Central memory CD4-positive, alpha-beta T cell (primary cell): ENCODE measurements around the gene KIF6.

ENCODE experiments used
- DNase-seq: peaks from one replicate; pipeline ENCODE4 v3.0.0; 2022

The KIF6 gene

GRCh38 chr6:39339096-39339867 is 385.9 kb downstream of the KIF6 start:
- no peak for DNase-seq

GRCh38 chr6:39338397-39338796 is 386.8 kb downstream of the KIF6 start:
- DNase-seq, result no peak

- DNase-seq, result no peak
Measured at GRCh38 chr6:39335780-39336545, 389.2 kb downstream of the KIF6 start.

DNA sequence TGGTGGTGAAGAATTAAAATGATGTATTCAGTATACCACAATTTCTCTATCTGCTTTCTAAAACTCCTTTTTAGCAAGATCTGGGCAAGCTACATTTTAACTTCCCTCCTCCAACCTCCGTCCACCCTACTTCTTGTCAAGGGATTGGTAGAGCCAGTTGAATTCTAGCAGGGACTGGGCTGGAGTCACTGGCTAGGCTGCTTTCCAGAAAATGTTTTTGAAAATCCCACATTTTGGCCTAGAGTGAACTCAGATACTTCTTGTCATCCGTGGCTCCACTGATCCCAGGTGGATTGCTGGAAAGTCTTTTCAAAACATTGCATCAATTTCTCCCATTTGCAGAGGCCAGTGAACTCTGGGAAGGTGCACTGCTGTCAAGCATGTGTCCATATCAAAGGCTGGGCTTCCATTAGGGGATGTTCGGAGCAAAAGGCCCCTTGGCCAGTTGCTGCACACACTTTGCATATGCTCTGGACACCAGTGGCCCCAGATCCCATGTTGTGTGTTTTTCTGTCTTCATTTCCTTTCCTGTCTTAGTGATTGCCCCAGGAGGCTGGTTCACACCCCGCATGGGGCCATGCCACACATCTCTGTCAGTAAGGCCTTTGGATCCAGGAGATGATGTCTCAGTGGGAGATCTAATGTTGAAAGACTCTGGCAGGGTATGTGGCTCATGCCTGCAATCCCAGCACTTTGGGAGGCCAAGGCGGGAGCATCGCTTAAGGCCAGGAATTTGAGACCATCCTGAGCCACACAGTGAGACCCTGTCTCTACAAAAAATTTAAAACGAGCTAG is 391.4 kb downstream of the KIF6 start:
- DNase-seq, result no peak

GRCh38 chr6:39330476-39330875 is 394.7 kb downstream of the KIF6 start:
- DNase-seq, result no peak

DNA sequence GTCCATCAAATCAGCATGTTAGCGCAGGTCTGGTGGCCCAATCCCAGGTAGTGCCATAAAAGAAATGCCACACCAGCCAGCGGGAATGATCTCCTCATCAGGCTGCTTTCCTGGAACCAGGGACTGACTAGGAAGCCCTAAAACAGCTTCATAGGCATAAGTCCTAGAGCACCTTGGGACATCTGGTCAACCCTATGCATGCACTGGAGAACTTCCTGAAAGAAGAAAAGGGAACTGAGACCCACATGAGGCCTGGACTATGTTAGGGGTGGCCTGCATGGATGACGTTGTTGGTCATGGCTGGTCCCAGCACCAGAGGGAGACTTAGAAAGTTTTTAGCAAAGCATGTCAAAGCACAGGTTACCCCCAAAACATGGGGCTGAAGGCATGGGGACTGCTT is 395.2 kb downstream of the KIF6 start:
- no peak for DNase-seq

DNA sequence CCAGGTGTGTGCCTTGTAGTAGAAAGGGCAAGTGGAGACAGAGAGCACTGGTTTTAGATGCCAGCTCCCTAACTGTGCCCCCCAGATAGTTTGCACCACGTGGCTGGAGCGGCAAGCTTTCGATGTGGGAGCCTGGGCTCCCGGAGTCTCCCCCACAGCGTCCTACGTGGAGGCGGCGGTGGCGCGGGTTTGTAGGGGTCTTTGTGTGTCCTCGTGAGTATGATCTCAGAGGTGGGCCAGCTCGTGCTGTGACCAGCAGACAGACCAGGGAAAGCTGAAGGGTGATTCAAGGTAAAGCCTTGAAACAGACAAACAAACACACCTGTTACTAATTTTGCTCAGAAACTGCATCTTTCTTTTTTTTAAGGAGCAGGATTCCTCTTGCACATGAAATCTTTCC is 397.1 kb downstream of the KIF6 start:
- DNase-seq, result no peak

- DNase-seq, result no peak
Measured at GRCh38 chr6:39327507-39327906, 397.7 kb downstream of the KIF6 start.

DNA sequence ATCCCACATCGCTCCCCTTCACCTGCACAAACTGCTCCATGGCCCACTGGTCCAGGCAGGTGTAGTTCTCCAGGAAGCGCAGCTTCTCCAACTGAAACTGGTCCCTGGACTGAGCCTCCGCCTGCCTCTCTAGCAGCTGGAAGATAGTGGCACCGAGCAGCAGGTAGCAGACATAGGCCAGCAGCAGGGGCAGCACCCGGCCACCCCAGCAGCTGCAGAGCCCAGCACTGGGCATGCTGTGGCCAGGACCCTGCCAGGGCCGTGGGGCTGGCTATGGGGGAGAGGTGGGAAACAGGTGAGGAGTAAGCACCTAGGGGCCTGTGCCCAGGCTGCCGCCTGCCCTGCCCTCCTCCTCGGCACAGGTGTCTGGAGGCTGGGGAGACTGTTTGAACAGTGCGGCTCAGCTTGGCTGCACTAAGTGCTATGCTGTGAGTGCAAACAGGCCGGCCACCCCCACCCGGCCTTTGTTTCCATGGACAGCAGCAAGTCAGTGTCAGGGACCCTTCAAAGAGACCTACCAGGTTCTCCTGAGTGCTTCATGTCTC is 402.8 kb downstream of the KIF6 start, which contains the start of gene KCNK16:
TSS of gene KCNK16 (minus strand) at position 397 of the 545 bp plus-strand sequence. CDS start at position 235, 162 bp downstream.
- DNase-seq, result no peak

DNA sequence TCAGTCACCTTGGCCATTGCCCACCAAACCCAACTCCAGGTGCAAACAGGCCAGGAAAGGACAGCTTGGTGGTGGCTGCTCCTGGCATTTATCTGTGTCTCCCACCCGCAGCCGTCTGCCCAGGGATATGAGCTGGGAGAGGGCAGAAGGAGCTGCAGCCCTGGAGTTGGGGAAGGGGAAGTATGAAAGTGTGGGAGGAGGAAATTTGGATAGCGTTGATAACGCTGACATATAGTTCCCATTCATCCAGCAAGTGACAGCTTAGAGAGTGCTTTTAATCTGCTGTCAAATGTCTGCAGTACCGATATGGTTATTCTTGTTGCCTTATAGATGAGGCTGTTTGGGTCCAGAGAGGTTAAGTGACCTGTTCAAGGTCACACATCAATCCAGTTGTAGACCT is 403.4 kb downstream of the KIF6 start:
- no peak for DNase-seq

DNA sequence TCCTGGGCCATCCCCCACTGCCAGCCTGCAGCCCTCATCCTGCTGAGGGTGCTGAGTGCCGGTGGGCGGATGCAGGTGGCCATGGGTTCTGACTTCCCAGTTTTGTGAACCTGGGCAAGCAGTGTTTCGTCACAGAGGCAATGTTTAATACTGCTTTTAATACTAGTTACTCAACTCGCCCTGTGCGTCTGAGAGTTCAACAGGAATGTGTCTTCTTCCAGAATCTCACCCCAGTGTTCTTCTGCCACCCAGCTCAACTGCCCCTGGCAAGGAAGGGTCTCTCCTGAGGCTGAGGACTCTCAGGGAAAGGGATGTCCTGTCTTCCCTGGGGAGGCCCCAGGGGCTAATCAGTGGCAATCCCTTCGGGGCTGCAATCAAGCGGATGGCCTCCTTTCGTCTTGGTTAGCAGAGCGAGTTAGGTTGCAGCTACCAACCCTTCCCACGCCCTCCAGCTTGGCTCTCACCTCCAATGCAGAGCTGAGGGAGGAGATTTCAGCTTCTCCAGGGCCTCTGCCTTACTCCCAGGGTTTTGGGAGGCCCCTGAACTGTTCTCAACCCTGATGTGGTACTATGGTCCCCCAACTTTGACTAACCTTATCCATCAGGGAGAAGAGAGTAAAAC is 404.7 kb downstream of the KIF6 start:
- no peak for DNase-seq

DNA sequence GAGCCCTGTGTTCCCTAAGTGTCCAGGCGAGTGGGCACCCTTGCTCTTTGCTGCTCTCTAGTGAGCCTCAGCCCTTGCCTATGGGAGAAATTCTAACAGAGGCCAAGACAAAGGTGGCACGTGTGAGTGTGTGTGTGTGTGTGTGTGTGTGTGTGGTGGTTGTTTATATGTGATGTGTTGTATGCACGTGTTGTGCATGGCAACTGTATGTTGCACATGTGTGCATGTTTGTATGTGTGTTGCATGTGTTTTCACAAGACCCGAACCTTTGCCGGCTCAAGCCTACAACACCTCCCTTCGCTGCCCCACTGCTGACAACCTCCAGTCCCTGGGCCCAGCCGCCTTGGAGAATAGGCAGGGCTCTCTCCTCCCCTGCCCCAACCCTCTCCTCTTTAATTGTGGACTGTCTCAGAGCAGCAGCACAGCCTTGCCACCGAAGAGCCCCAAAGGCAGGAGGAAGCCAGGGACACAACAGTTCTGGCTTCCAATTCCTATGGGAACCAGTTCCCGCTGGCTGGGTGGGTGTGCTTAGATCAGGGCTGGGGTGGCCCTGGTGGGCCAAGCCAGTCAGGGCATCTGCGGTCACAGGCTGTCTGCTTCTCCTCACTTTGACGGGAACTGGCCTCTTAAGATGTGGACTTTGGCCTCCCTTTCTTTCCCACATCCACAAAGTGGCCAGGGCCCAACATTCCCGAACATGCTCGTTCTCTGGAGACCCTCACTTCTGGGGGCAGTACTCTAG is 405.4 kb downstream of the KIF6 start:
- DNase-seq, result no peak

DNA sequence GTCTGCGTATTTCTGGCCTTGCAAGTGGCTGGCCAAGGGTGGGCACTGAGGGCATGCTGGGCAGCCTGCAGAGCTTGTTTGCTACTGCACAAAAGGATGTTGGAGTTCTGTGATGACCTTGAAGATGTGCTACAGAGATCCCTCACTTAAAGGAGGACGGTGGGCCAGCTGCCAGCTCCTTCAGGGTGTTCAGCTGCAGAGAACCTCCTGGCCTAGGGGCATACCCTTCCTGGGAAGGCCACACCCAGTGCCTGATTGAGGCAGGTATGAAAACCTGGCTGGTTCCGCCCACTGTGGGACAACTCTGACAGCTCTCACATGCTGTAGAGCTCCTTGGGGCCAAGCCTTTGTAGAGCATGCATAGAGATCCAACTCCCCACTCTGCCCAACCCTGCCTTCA is 408.0 kb downstream of the KIF6 start:
- DNase-seq, result no peak

DNA sequence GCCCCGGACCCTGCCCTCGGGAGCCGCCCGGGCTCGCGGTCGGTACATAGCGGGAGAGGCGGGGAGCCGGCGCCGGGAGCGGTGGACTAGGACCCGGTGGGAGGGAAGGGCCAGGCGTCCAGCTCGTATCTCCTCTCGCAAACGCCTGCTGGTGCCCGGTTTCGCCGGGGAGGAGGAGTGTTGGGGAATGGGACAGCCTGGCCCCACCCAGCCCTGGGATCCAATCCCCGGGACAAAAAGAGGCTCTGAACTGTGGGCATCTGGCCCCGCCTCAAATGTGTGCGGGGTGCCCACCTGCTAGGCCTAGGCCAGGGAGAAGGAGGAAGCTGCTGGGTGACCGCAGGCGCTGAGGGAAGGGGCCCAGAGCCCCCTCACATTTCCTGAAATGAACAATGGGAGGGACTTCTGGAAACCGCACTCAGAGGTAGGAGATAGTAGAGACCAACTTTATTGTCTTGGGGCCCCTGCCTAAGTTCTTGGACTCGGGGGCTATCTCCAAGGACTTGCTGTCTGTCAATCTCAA is 410.9 kb downstream of the KIF6 start, which contains the start of gene KCNK17:
TSS of gene KCNK17 (minus strand) at position 147 of the 523 bp plus-strand sequence. CDS start at position 48, 99 bp downstream.
- no peak for DNase-seq

DNA sequence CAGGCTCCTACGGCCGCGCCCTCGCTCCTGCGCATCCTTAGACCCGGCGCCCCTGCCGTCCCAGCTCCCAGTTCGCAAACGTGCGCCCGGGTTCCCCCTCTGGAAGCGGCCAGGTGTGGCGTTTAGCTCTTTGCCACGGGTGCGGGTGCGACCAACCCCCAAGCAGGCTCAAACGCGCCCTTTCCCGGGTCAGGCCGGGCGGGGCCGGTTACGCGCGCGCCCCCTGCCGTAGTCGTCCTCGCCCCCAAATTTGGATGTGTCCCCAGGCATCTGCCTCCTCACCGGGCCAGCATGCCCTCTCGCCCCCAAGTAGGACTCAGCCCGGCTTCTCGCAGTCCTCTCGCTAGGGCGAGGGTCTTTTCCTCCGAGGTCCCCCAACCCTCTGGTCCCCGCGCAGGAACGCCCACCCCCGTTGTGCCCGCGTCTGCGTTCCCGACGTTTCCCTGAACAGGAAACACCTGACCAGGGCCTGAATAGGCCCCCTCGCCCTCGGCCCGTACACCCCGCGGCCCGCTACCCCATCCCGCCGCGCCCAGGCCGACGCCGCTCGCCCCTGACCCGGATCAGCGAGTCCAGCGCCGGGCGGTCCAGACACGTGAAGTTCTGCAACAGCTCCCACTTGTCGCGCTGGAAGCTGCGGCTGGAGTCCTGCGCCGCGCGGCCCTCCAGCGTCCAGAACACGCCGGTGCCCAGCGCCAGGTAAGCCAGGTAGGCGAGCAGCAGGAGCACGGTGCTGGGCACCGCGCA is 411.5 kb downstream of the KIF6 start:
- DNase-seq, result no peak

GRCh38 chr6:39312912-39313525 is 412.2 kb downstream of the KIF6 start:
- DNase-seq, result no peak

DNA sequence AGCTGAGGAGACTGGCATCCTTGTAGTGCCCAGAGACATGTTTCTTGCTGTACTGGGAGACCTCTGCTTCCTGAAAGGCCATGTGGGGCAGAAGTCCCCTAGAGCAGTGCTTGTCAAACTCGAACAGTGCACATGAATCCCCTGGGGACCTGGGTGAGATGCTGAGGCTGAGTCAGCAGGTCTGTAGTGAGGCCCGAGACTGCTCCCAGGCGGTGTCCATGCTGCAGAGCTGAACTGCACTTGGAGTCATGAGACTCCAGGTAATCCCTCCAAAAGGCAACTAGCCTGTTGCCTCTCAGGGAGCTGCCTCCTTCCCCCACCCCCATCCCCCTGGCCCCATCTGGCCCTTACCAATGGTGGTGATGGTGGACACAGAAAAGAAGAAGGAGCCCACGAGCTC is 414.7 kb downstream of the KIF6 start:
- DNase-seq, result no peak

GRCh38 chr6:39309942-39310531 is 415.2 kb downstream of the KIF6 start:
- DNase-seq, result peak; percentile 12

GRCh38 chr6:39307462-39307861 is 417.7 kb downstream of the KIF6 start:
- DNase-seq, result no peak

DNA sequence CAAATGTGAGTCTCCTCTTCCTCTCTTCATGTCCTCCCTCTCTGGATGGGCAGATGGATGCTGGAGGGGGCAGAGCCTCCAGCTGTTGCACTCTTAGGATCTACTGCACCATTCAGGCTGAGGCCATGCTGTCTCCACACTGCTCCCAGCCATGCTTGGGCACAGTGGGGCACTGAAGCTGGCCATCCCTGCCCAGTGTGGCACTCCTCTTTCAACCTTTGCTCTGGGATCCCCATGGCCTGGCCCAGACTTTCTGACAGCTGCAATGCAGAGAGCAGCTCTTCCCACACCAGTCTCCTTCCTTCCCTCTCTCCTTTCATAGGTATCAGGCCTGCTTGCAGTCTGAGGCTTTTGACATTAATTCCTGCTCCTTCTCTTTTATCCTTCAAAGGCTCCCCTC is 420.3 kb downstream of the KIF6 start:
- no peak for DNase-seq
